Measurements from ENCODE around the gene NRP2. TPM values are rescaled to one million over a fixed set of nuclear protein-coding genes. Genes with fewer than 3 reads are reported as not detected.

Gene NRP2
- total RNA-seq, 2 experiments from 2014 or later, result 0.35 to 2.6 TPM

GRCh38 chr2:205700331-205701132 is 18.2 kb downstream of the NRP2 start:
- no peak for TF ChIP-seq CTCF (conservative IDR thresholded peaks at IDR 0.05; ENCODE audit: low read length)
- no peak for TF ChIP-seq EZH2phosphoT487 (IDR thresholded peaks at IDR 0.05; ENCODE audit: borderline replicate concordance, low read depth, low read length)
- ChIA-PET POLR2A (no interaction called here), CTCF (ENCODE audit: unreplicated experiment) (no interaction called here)
- Histone ChIP-seq H3K4me2 (ENCODE audit: low read length) (peak overlapping the region; percentile 62), H3K4me1 (ENCODE audit: insufficient read depth, low read length, poor library complexity, severe bottlenecking) (peaks cover 25% of the 10 kb centered on the region), H3K9me2 (ENCODE audit: insufficient read depth, low read length) (no peaks in the 10 kb centered on the region), H3K36me3 (ENCODE audit: insufficient read depth, low read length) (no peaks in the 10 kb centered on the region), H4K20me1 (ENCODE audit: insufficient read depth, low read length) (no peaks in the 10 kb centered on the region), H3K79me2 (ENCODE audit: insufficient read depth, low read depth, low read length) (no peaks in the 10 kb centered on the region), H2AFZ (ENCODE audit: low read length) (0 out of 2 replicates have a peak overlapping the region, but pooled peaks have one; percentile 17), H3K4me3 (ENCODE audit: low read depth, low read length, poor library complexity, severe bottlenecking) (peak overlapping the region; percentile 1), H3K27ac (ENCODE audit: low read depth, low read length, poor library complexity, severe bottlenecking) (no peak overlapping the region), H3K9me3 (ENCODE audit: low read length) (no peaks in the 10 kb centered on the region)
- peak; percentile 40 for DNase-seq (ENCODE audit: low spot score)
- intact Hi-C loops (cut with micrococcal nuclease; ENCODE audit: unreplicated experiment), result loop anchor here (10.0 kb wide), 1 partner anchor 384 kb away; the partner anchor contains the start of gene INO80D
- no TSS peak for BruUV-seq (replicated peaks)

- BruUV-seq (replicated peaks), result no TSS peak
- H3K4me1 ChIP-seq (ENCODE audit: insufficient read depth, low read length, poor library complexity, severe bottlenecking), result peaks cover 35% of the 10 kb centered on the region
- no peaks in the 10 kb centered on the region for H3K9me2 ChIP-seq (ENCODE audit: insufficient read depth, low read length)
- H3K36me3 ChIP-seq (ENCODE audit: insufficient read depth, low read length), result no peaks in the 10 kb centered on the region
- ChIA-PET POLR2A (no interaction called here), CTCF (ENCODE audit: unreplicated experiment) (no interaction called here)
- H3K4me2 ChIP-seq (ENCODE audit: low read length), result no peak overlapping the region
- TF ChIP-seq EZH2phosphoT487 (IDR thresholded peaks at IDR 0.05; ENCODE audit: borderline replicate concordance, low read depth, low read length), result no peak
- no peak for TF ChIP-seq CTCF (conservative IDR thresholded peaks at IDR 0.05; ENCODE audit: low read length)
- no peak overlapping the region for H3K27ac ChIP-seq (ENCODE audit: low read depth, low read length, poor library complexity, severe bottlenecking)
- H3K9me3 ChIP-seq (ENCODE audit: low read length), result no peaks in the 10 kb centered on the region
- no peaks in the 10 kb centered on the region for H4K20me1 ChIP-seq (ENCODE audit: insufficient read depth, low read length)
- H2AFZ ChIP-seq (ENCODE audit: low read length), result no peak overlapping the region
- intact Hi-C loops (cut with micrococcal nuclease; ENCODE audit: unreplicated experiment), result loop anchor here (10.0 kb wide), 1 partner anchor 383 kb away; the partner anchor contains the start of gene INO80D
- H3K79me2 ChIP-seq (ENCODE audit: insufficient read depth, low read depth, low read length), result no peaks in the 10 kb centered on the region
- no peak overlapping the region for H3K4me3 ChIP-seq (ENCODE audit: low read depth, low read length, poor library complexity, severe bottlenecking)
- no peak for DNase-seq (ENCODE audit: low spot score)
These were observed 19.2 kb downstream of the NRP2 start for GRCh38 chr2:205701509-205701908.

- no TSS peak for BruUV-seq (replicated peaks)
- POLR2A ChIA-PET, result no interaction called here
- H3K36me3 ChIP-seq (ENCODE audit: insufficient read depth, low read length), result no peaks in the 10 kb centered on the region
These were observed 20.3 kb downstream of the NRP2 start for GRCh38 chr2:205702576-205702975.

More at GRCh38 chr2:205702576-205702975, 20.3 kb downstream of the NRP2 start:
- Histone ChIP-seq H3K4me2 (ENCODE audit: low read length) (no peak overlapping the region), H2AFZ (ENCODE audit: low read length) (no peak overlapping the region), H3K4me3 (ENCODE audit: low read depth, low read length, poor library complexity, severe bottlenecking) (no peak overlapping the region), H3K4me1 (ENCODE audit: insufficient read depth, low read length, poor library complexity, severe bottlenecking) (peaks cover 45% of the 10 kb centered on the region), H4K20me1 (ENCODE audit: insufficient read depth, low read length) (no peaks in the 10 kb centered on the region), H3K27ac (ENCODE audit: low read depth, low read length, poor library complexity, severe bottlenecking) (no peak overlapping the region), H3K79me2 (ENCODE audit: insufficient read depth, low read depth, low read length) (no peaks in the 10 kb centered on the region), H3K9me2 (ENCODE audit: insufficient read depth, low read length) (no peaks in the 10 kb centered on the region), H3K9me3 (ENCODE audit: low read length) (no peaks in the 10 kb centered on the region)
- intact Hi-C loops (cut with micrococcal nuclease; ENCODE audit: unreplicated experiment), result loop anchor here (10.0 kb wide), 1 partner anchor 382 kb away; the partner anchor contains the start of gene INO80D
- TF ChIP-seq EZH2phosphoT487 (IDR thresholded peaks at IDR 0.05; ENCODE audit: borderline replicate concordance, low read depth, low read length) (no peak), CTCF (conservative IDR thresholded peaks at IDR 0.05; ENCODE audit: low read length) (no peak)
- CTCF ChIA-PET (ENCODE audit: unreplicated experiment), result no interaction called here
- no peak for DNase-seq (ENCODE audit: low spot score)
